Measurements from ENCODE around the gene SF3A1. TPM values are rescaled to one million over a fixed set of nuclear protein-coding genes. Genes with fewer than 3 reads are reported as not detected.
A peak's percentile ranks its signal among the peaks of the same experiment; 100 is the strongest.

Gene SF3A1
- total RNA-seq, 1 experiment from 2014 or later = 182 TPM

GRCh38 chr22:30351226-30351625 is 5.5 kb downstream of the SF3A1 start:
- H3K4me3 Mint-ChIP-seq (ENCODE audit: unreplicated experiment) = peak overlapping the region; percentile 51
- CTCF ChIA-PET = no interaction called here
- Histone ChIP-seq H3K4me3 (ENCODE audit: low read depth, low read length) (no peak overlapping the region), H3K27me3 (replicated peaks; ENCODE audit: control insufficient read depth, insufficient read depth, low read length) (no peaks in the 10 kb centered on the region), H3K4me1 (peaks cover 38% of the 10 kb centered on the region), H3K9me3 (no peaks in the 10 kb centered on the region), H3K36me3 (ENCODE audit: control insufficient read depth, insufficient read depth, low read length) (peaks cover 2% of the 10 kb centered on the region)
- DNase-seq = no peak
- H3K9me3 Mint-ChIP-seq (ENCODE audit: unreplicated experiment) = no peaks in the 10 kb centered on the region
- TF ChIP-seq CTCF (IDR thresholded peaks at IDR 0.05; ENCODE audit: insufficient read depth in 1 of 2, low read depth in 1 of 2, low read length in 1 of 2, severe bottlenecking in 1 of 2, unreplicated experiment in 1 of 2) = no peak
- no TSS peak for BruUV-seq (replicated peaks)
- peaks cover 35% of the 10 kb centered on the region for H3K4me1 Mint-ChIP-seq (ENCODE audit: low read depth, unreplicated experiment)
- H3K36me3 Mint-ChIP-seq (ENCODE audit: insufficient read depth, unreplicated experiment) = peaks cover 43% of the 10 kb centered on the region
- intact Hi-C loops (cut with micrococcal nuclease; ENCODE audit: unreplicated experiment) = loop anchor here (5.0 kb wide), 1 partner anchor 64 kb away; the partner anchor contains the start of gene CASTOR1
- H3K27me3 Mint-ChIP-seq (ENCODE audit: insufficient read depth, unreplicated experiment) = no peaks in the 10 kb centered on the region
- peak overlapping the region; percentile 70 for H3K27ac Mint-ChIP-seq (ENCODE audit: unreplicated experiment)
- POLR2A ChIA-PET = no interaction called here

- TF ChIP-seq CTCF (IDR thresholded peaks at IDR 0.05; ENCODE audit: insufficient read depth in 1 of 2, low read depth in 1 of 2, low read length in 1 of 2, severe bottlenecking in 1 of 2, unreplicated experiment in 1 of 2) = no peak
- BruUV-seq (replicated peaks) = no TSS peak
- H3K36me3 Mint-ChIP-seq (ENCODE audit: insufficient read depth, unreplicated experiment) = peaks cover 64% of the 10 kb centered on the region
- H3K4me3 Mint-ChIP-seq (ENCODE audit: unreplicated experiment) = no peak overlapping the region
- H3K9me3 Mint-ChIP-seq (ENCODE audit: unreplicated experiment) = no peaks in the 10 kb centered on the region
- Histone ChIP-seq H3K36me3 (ENCODE audit: control insufficient read depth, insufficient read depth, low read length) (peaks cover 4% of the 10 kb centered on the region), H3K4me3 (ENCODE audit: low read depth, low read length) (no peak overlapping the region), H3K9me3 (no peaks in the 10 kb centered on the region), H3K4me1 (peaks cover 19% of the 10 kb centered on the region), H3K27me3 (replicated peaks; ENCODE audit: control insufficient read depth, insufficient read depth, low read length) (no peaks in the 10 kb centered on the region)
- peaks cover 17% of the 10 kb centered on the region for H3K4me1 Mint-ChIP-seq (ENCODE audit: low read depth, unreplicated experiment)
- POLR2A ChIA-PET = no interaction called here
- H3K27me3 Mint-ChIP-seq (ENCODE audit: insufficient read depth, unreplicated experiment) = no peaks in the 10 kb centered on the region
- CTCF ChIA-PET = no interaction called here
- no peak overlapping the region for H3K27ac Mint-ChIP-seq (ENCODE audit: unreplicated experiment)
- intact Hi-C loops (cut with micrococcal nuclease; ENCODE audit: unreplicated experiment) = no loop called here
- no peak for DNase-seq
Measured at GRCh38 chr22:30348809-30349208, 7.9 kb downstream of the SF3A1 start.

- no peaks in the 10 kb centered on the region for H3K27me3 ChIP-seq (replicated peaks; ENCODE audit: control insufficient read depth, insufficient read depth, low read length)
- H3K4me1 Mint-ChIP-seq (ENCODE audit: low read depth, unreplicated experiment) = peaks cover 13% of the 10 kb centered on the region
- ChIA-PET POLR2A (no interaction called here), CTCF (no interaction called here)
- H3K4me3 ChIP-seq (ENCODE audit: low read depth, low read length) = no peak overlapping the region
- no peak overlapping the region for H3K27ac Mint-ChIP-seq (ENCODE audit: unreplicated experiment)
- no peaks in the 10 kb centered on the region for H3K27me3 Mint-ChIP-seq (ENCODE audit: insufficient read depth, unreplicated experiment)
- no peaks in the 10 kb centered on the region for H3K9me3 Mint-ChIP-seq (ENCODE audit: unreplicated experiment)
- no peak for DNase-seq
- no TSS peak for BruUV-seq (replicated peaks)
- H3K36me3 Mint-ChIP-seq (ENCODE audit: insufficient read depth, unreplicated experiment) = peaks cover 66% of the 10 kb centered on the region
- intact Hi-C loops (cut with micrococcal nuclease; ENCODE audit: unreplicated experiment) = no loop called here
- no peaks in the 10 kb centered on the region for H3K9me3 ChIP-seq
- H3K4me1 ChIP-seq = peaks cover 15% of the 10 kb centered on the region
- peaks cover 4% of the 10 kb centered on the region for H3K36me3 ChIP-seq (ENCODE audit: control insufficient read depth, insufficient read depth, low read length)
- no peak for TF ChIP-seq CTCF (IDR thresholded peaks at IDR 0.05; ENCODE audit: insufficient read depth in 1 of 2, low read depth in 1 of 2, low read length in 1 of 2, severe bottlenecking in 1 of 2, unreplicated experiment in 1 of 2)
- H3K4me3 Mint-ChIP-seq (ENCODE audit: unreplicated experiment) = no peak overlapping the region
Measured at GRCh38 chr22:30348404-30348803, 8.3 kb downstream of the SF3A1 start.

All from Caco-2 (cell line).